NCI-H146 treated with DMSO at 0.1 percent for 48 hours (cell line): ENCODE results near the gene CSNK2A1.
A peak's percentile ranks its signal among the peaks of the same experiment; 100 is the strongest.
"Not testable (repeated sequence)": the region's sequence is repeated elsewhere in the genome, so short reads cannot be mapped to it uniquely, and the experiment has no call there.

Source experiments
- DNase-seq: peaks from one replicate; lab custom pipeline; 2025; ENCODE audit not compliant: unreplicated experiment; lab: John Stamatoyannopoulos, UW

CSNK2A1 gene

GRCh38 chr20:492159-492558 is 51.4 kb downstream of the CSNK2A1 start:
- DNase-seq: no peak

GRCh38 chr20:487655-488054 is 55.9 kb downstream of the CSNK2A1 start:
- DNase-seq: no peak

GRCh38 chr20:483815-484644 is 59.6 kb downstream of the CSNK2A1 start:
- no peak for DNase-seq

- DNase-seq: no peak
Measured at GRCh38 chr20:481167-481566, 62.4 kb downstream of the CSNK2A1 start.

- no peak for DNase-seq
Measured at GRCh38 chr20:480044-480443, 63.5 kb downstream of the CSNK2A1 start.

- no peak for DNase-seq
Measured at GRCh38 chr20:479487-479886, 64.1 kb downstream of the CSNK2A1 start.

- DNase-seq: peak; percentile 22
Measured at GRCh38 chr20:478949-479429, 64.6 kb downstream of the CSNK2A1 start.

GRCh38 chr20:478010-478948 is 65.3 kb downstream of the CSNK2A1 start:
- DNase-seq: no peak

GRCh38 chr20:476561-477249 is 66.9 kb downstream of the CSNK2A1 start:
- DNase-seq: not testable (repeated sequence)

- no peak for DNase-seq
Measured at GRCh38 chr20:475463-476357, 67.9 kb downstream of the CSNK2A1 start.

- DNase-seq: no peak
Measured at GRCh38 chr20:474581-474980, 69.0 kb downstream of the CSNK2A1 start.

- no peak for DNase-seq
Measured at GRCh38 chr20:472889-473292, 70.7 kb downstream of the CSNK2A1 start.

GRCh38 chr20:472137-472846 is 71.3 kb downstream of the CSNK2A1 start:
- DNase-seq: no peak

GRCh38 chr20:469746-470490 is 73.7 kb downstream of the CSNK2A1 start:
- no peak for DNase-seq

GRCh38 chr20:467755-468154 is 75.8 kb downstream of the CSNK2A1 start:
- no peak for DNase-seq

- DNase-seq: peak; percentile 82
Measured at GRCh38 chr20:462199-462991, 81.2 kb downstream of the CSNK2A1 start, which contains the start of gene TBC1D20. TSS of gene TBC1D20 (minus strand) at chr20:462533. CDS start at chr20:462405, 128 bp downstream.

GRCh38 chr20:461254-462198 is 82.1 kb downstream of the CSNK2A1 start:
- DNase-seq: peak; percentile 50
